Bronchial epithelial cell (primary cell): ENCODE results near the gene CPT1C. TPM values are rescaled to one million over a fixed set of nuclear protein-coding genes. Genes with fewer than 3 reads are reported as not detected.
A peak's percentile ranks its signal among the peaks of the same experiment; 100 is the strongest.
"Not testable (repeated sequence)": the region's sequence is repeated elsewhere in the genome, so short reads cannot be mapped to it uniquely, and the experiment has no call there.

Source experiments
- DNase-seq: peaks from one replicate; pipeline ENCODE4 v3.0.0-alpha.2; 2010; ENCODE audit warnings: low read depth
- FAIRE-seq: peaks from 2 replicates; lab custom pipeline; 2011; peaks lifted over from hg19 to GRCh38; lab: Jason Lieb, UNC
- H3K27me3 ChIP-seq: 2 replicates; pipeline ENCODE4 v1.5.1; 2011; ENCODE audit warnings: low read length; ENCODE audit not compliant: control insufficient read depth, insufficient read depth
- H3K36me3 ChIP-seq: 2 replicates; pipeline ENCODE4 v1.5.1; 2011; ENCODE audit warnings: low read length; ENCODE audit not compliant: control insufficient read depth, insufficient read depth
- H3K4me3 ChIP-seq: 2 replicates; pipeline ENCODE4 v1.5.1; 2011; ENCODE audit warnings: mild to moderate bottlenecking, low read depth, low read length, control low read depth
- CTCF ChIP-seq: IDR thresholded peaks from 2 replicates; pipeline ENCODE4 v1.5.1; 2011; ENCODE audit warnings: mild to moderate bottlenecking, moderate library complexity, low read length, control low read depth, inconsistent platforms; ENCODE audit not compliant: insufficient read depth, severe bottlenecking
- total RNA-seq: library from RNA; depleted of rRNA; stranded (reverse); fragments of >200 nt; gene quantifications from 2 replicates; pipeline ENCODE4 v1.2.1, GENCODE V29; 2014

Gene CPT1C
- total RNA-seq, 1 donor from 2014 or later, result 2.4 TPM

- DNase-seq (peak; percentile 3), FAIRE-seq (no peak)
- H3K27me3 ChIP-seq, result no peaks in the 10 kb centered on the region
- H3K36me3 ChIP-seq, result no peaks in the 10 kb centered on the region
- no peak overlapping the region for H3K4me3 ChIP-seq
- no peak for TF ChIP-seq CTCF
Measured at GRCh38 chr19:49712397-49712859, 21.5 kb downstream of the CPT1C start.

GRCh38 chr19:49713236-49713845 lies 22.4 kb downstream of the CPT1C start:
- TF ChIP-seq CTCF, result no peak
- no peak overlapping the region for H3K4me3 ChIP-seq

GRCh38 chr19:49716154-49716553 lies 25.2 kb downstream of the CPT1C start:
- DNase-seq (no peak), FAIRE-seq (no peak)
- no peak for TF ChIP-seq CTCF
- H3K27me3 ChIP-seq, result no peaks in the 10 kb centered on the region
- no peak overlapping the region for H3K4me3 ChIP-seq
- H3K36me3 ChIP-seq, result no peaks in the 10 kb centered on the region

More at GRCh38 chr19:49713236-49713845, 22.4 kb downstream of the CPT1C start:
- Histone ChIP-seq H3K27me3 (no peaks in the 10 kb centered on the region), H3K36me3 (no peaks in the 10 kb centered on the region)
- peak; percentile 7 for DNase-seq
- no peak for FAIRE-seq

GRCh38 chr19:49718511-49718910 lies 27.6 kb downstream of the CPT1C start:
- no peak for FAIRE-seq

GRCh38 chr19:49718991-49719390 lies 28.1 kb downstream of the CPT1C start:
- Histone ChIP-seq H3K27me3 (no peaks in the 10 kb centered on the region), H3K4me3 (no peak overlapping the region), H3K36me3 (no peaks in the 10 kb centered on the region)
- no peak for TF ChIP-seq CTCF
- no peak for DNase-seq
- FAIRE-seq, result no peak

More at GRCh38 chr19:49718511-49718910, 27.6 kb downstream of the CPT1C start:
- Histone ChIP-seq H3K27me3 (no peaks in the 10 kb centered on the region), H3K4me3 (no peak overlapping the region), H3K36me3 (no peaks in the 10 kb centered on the region)
- TF ChIP-seq CTCF, result no peak
- no peak for DNase-seq

- H3K36me3 ChIP-seq, FAIRE-seq, H3K27me3 ChIP-seq, DNase-seq, H3K4me3 ChIP-seq: not testable (repeated sequence)
Measured at GRCh38 chr19:49719420-49719819, 28.5 kb downstream of the CPT1C start.
